Posterior vena cava (tissue), 2 donors: ENCODE data around the gene SLC51B. TPM values are rescaled to one million over a fixed set of nuclear protein-coding genes. Genes with fewer than 3 reads are reported as not detected.
A peak's percentile ranks its signal among the peaks of the same experiment; 100 is the strongest.
"Not testable (repeated sequence)": the region's sequence is repeated elsewhere in the genome, so short reads cannot be mapped to it uniquely, and the experiment has no call there.

Experiments used
- DNase-seq: peaks from one replicate; pipeline ENCODE4 v3.0.0-alpha.2; 2020; ENCODE audit warnings: low spot score
- intact Hi-C, 2 donors: fragments of 100-400 bp; cut with DNase I; formaldehyde crosslinking; loops; one replicate each; pipeline versions ENCODE4 v1.14.1 to v1.14.2; 2022 to 2023
- total RNA-seq, 2 donors: library from RNA; stranded (reverse); fragmentation: NEBNext Ultra II Directional; extraction: Animal tissue kit (Norgen Biotek cat#: 25700); gene quantifications; one replicate each; pipeline ENCODE4 v1.2.1, GENCODE V29; 2021
- donor health status: DM: yes; HTN: yes; CAD: no.
- donor health status: DM: yes; HTN: yes; CAD: no.

Gene SLC51B
- total RNA-seq, 2 donors from 2014 or later: not detected

- no peak for DNase-seq
- intact Hi-C loops: loop anchor here in 1 of 2 donors (10.0 kb wide), 1 partner anchor 47 kb away; no protein-coding TSS in a partner anchor
Measured at GRCh38 chr15:65037309-65037708, 7.9 kb upstream of the SLC51B start.

DNA sequence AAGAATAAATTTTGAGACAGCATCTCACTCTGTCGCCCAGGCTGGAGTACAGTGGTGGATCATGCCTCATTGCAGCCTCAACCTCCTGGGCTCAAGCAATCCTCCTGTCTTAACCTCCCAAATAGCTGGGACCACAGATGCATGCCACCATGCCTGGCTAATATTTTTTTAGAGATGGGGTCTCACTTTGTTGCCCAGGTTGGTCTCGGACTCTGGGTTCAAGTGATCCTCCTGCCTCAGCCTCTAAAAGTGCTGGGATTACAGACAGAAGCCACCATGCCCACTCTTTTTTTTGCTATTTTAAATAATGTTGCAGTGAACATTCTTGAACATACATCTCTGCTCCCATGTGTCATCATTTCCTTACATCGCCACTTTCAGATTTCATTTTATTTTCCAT, 6.8 kb upstream of the SLC51B start:
- intact Hi-C loops: loop anchor here in 1 of 2 donors (10.0 kb wide), 1 partner anchor 46 kb away; no protein-coding TSS in a partner anchor
- DNase-seq: peak; percentile 10

DNA sequence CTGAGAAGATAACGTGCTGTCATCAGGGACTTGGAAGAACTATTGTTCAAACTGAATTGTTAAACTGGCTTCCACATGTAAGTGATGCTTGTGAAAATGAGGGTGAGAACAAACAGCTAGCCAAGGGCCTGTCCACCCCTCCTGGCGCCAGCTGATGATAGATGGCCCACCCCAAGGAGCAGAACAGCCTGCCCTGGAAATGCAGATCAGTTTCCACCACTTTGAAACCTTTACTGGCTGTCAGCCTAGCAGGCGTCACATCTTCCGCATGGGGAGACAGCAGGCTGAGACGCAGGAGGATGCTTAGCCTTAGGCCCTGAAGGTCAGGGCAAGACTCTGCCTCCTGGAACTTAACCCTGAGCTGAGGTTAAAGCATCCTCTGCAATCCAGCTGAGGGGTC, 6.4 kb upstream of the SLC51B start:
- intact Hi-C loops: loop anchor here in 1 of 2 donors (10.0 kb wide), 1 partner anchor 46 kb away; no protein-coding TSS in a partner anchor
- peak; percentile 24 for DNase-seq

DNA sequence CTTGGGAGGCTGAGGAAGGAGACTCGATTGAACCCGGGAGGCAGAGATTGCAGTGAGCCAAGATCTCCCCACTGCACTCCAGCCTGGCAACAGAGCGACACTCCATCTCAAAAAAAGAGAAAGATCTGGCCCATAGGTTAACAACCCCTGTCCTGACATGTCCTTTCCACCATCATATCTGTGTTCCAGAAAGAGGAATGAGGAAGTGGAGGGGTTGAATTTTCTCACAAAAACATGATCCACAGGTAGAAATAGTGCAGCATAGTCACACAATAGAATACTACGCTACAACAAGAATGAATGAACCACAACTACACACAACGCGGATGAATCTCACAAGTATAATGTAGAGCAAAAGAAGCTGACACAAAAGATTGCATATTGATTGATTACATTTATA, 4.7 kb upstream of the SLC51B start:
- intact Hi-C loops: no loop called here
- no peak for DNase-seq

- no peak for DNase-seq
- intact Hi-C loops: no loop called here
Measured at GRCh38 chr15:65041787-65042186, 3.4 kb upstream of the SLC51B start.

DNA sequence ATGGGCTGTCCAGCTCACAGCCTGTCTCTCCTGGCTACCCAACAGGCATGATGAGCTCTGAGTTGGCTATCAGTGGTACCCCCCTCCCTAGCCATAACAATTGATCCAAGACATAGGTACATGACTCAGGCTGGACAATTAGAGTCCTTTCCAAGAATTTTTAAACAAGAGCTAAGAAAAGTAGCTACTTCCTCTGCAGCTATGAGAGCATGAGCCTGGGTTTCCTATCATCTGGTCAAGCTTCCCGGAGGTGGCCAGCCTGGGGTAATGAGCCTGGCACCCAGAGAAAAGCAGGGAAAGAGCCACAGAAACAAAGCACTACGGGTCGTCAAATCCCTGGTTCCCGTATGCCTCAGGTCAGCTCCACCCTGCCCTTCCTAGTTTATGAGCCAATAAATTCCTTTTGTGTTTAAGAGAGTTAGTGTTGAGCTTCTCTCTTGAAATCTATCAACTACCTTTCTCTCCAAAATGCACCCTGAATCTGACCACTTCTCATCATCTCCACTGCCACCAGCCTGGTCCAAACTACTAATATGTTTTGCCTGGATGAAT, 2.3 kb upstream of the SLC51B start:
- intact Hi-C loops: no loop called here
- DNase-seq: peak; percentile 4

- intact Hi-C loops: not testable (repeated sequence)
Measured at GRCh38 chr15:65044218-65044617, 969 bp upstream of the SLC51B start.

GRCh38 chr15:65048241-65048640, 3.1 kb downstream of the SLC51B start:
- intact Hi-C loops: no loop called here
- DNase-seq: no peak

More at GRCh38 chr15:65044218-65044617, 969 bp upstream of the SLC51B start:
- DNase-seq: not testable (repeated sequence)

DNA sequence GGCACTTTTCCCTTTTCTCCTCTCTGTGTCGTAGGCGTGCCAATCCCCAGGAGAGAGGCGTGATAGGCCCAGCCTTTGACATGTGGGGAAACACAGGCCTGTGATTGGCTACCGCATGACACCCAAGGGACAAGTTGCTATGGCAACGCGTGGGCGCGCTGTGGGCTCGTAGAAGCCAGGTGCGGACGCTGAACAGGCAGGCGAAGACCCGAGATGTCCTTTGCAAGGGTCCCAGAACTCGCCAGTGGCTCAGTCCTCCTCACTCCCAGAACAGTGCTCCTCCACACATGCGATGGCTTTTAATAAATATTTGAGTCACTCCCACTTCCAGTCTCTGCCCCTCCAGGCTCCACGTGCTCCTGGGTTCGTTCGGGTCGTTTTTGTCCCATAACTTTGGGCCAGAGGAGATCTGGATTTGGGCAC, 4.2 kb downstream of the SLC51B start:
- intact Hi-C loops: no loop called here
- peak; percentile 95 for DNase-seq

DNA sequence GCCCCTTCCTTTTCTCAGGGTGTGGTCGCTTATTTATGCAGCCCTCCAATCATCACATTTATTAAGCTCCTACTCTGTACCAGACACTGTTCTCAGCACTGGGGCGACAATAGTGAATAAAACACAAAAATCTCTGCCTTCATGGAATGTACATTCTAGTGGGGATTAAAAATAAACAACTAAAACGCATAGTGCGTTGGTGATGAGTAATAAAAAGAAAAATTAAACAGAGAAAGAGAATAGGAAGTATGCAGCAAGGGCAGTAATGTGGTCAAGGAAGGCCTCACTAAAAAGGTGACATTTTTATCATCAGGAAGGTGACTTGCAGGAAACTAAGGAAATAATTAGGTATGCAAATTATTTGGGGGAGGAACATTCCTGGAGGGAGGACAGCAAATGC, 5.1 kb downstream of the SLC51B start:
- intact Hi-C loops: loop anchor here in 1 of 2 donors (5.0 kb wide), 1 partner anchor 37 kb away; no protein-coding TSS in a partner anchor
- no peak for DNase-seq

- intact Hi-C loops: loop anchor here in 1 of 2 donors (5.0 kb wide), 1 partner anchor 36 kb away; no protein-coding TSS in a partner anchor
- peak; percentile 72 for DNase-seq
Measured at GRCh38 chr15:65051266-65051665, 6.1 kb downstream of the SLC51B start.

DNA sequence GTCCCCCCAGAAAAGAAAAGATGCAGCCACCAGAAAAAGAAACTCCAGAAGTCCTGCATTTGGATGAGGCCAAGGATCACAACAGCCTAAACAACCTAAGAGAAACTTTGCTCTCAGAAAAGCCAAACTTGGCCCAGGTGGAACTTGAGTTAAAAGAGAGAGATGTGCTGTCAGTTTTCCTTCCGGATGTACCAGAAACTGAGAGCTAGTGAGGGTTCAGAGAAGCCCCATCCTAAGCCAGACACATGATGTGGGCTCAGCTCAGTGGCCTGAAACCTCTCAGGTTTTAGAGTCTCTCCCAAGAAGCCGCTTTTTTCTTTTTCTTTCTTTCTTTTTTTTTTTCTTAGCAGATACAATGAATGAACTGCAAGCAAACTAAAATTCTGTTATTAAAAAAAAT, 7.8 kb downstream of the SLC51B start:
- intact Hi-C loops: loop anchor here in 1 of 2 donors (5.0 kb wide), 1 partner anchor 34 kb away; no protein-coding TSS in a partner anchor
- DNase-seq: no peak

GRCh38 chr15:65054333-65055200, 9.4 kb downstream of the SLC51B start:
- DNase-seq: peak; percentile 91
- intact Hi-C loops: loop anchor here in 1 of 2 donors (5.0 kb wide), 1 partner anchor 33 kb away; no protein-coding TSS in a partner anchor

DNA sequence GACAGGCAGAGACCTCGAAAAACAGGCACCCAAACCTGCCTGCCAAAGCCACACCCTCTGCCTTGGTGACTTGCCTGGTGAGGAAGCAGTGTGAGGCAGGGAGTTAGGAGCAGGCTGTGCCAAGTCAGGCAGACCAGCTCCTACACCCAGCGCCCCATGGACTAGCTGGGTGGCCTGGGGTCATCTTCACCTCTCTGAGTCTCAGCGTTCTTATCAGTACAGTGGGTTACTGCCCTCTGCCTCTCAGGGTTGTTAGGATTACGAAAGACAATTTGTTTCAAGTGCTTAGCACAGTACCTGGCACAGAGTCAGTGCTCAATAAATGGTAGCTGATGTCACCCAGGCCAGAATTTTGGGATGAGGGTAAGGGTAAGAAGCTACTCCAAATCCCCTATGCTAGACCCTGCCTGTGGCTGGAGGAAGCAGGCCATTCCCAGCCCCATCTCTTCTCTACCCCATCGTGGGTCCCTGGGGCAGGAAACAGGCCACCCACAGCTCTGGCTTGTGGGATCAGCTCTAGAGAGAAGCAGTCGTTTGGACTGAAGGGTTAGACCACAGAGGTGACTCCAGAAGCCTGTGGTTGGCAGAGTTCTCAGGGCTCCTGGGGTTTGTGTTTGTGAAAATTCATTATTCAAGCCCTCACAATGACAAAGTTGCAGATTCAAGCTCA, 10.1 kb downstream of the SLC51B start:
- intact Hi-C loops: no loop called here
- peak; percentile 46 for DNase-seq

GRCh38 chr15:65056106-65056505, 10.9 kb downstream of the SLC51B start:
- DNase-seq: no peak
- intact Hi-C loops: no loop called here

- DNase-seq: no peak
- intact Hi-C loops: no loop called here
Measured at GRCh38 chr15:65056868-65057548, 11.8 kb downstream of the SLC51B start.

GRCh38 chr15:65057549-65057940, 12.4 kb downstream of the SLC51B start:
- DNase-seq: peak; percentile 24

GRCh38 chr15:65058394-65059368, 13.5 kb downstream of the SLC51B start:
- DNase-seq: no peak
- intact Hi-C loops: no loop called here

More at GRCh38 chr15:65057549-65057940, 12.4 kb downstream of the SLC51B start:
- intact Hi-C loops: no loop called here
